Activated CD4-positive, alpha-beta T cell treated with anti-CD3 and anti-CD28 coated beads for 4 hours (primary cell): ENCODE results near the gene VAC14.
"Not testable (repeated sequence)": the region's sequence is repeated elsewhere in the genome, so short reads cannot be mapped to it uniquely, and the experiment has no call there.

ENCODE experiments used
- DNase-seq, 2 donors: peaks; one replicate each; pipeline ENCODE4 v3.0.0-alpha.2; 2020

VAC14 gene

GRCh38 chr16:70758786-70759185 is 42.2 kb downstream of the VAC14 start:
- DNase-seq: no peak

GRCh38 chr16:70757183-70757582 is 43.8 kb downstream of the VAC14 start:
- no peak for DNase-seq

GRCh38 chr16:70756071-70756470 is 44.9 kb downstream of the VAC14 start:
- no peak for DNase-seq

GRCh38 chr16:70754851-70755600 is 45.9 kb downstream of the VAC14 start:
- DNase-seq: no peak

- DNase-seq: no peak
Observed at GRCh38 chr16:70754371-70754770, 46.6 kb downstream of the VAC14 start.

GRCh38 chr16:70753694-70754325 is 47.1 kb downstream of the VAC14 start:
- no peak for DNase-seq

- no peak for DNase-seq
Observed at GRCh38 chr16:70753228-70753627, 47.7 kb downstream of the VAC14 start.

- no peak for DNase-seq
Observed at GRCh38 chr16:70752426-70752825, 48.5 kb downstream of the VAC14 start.

GRCh38 chr16:70751593-70751992 is 49.4 kb downstream of the VAC14 start:
- DNase-seq: no peak

- no peak for DNase-seq
Observed at GRCh38 chr16:70750893-70751467, 50.0 kb downstream of the VAC14 start.

GRCh38 chr16:70749681-70750601 is 51.0 kb downstream of the VAC14 start:
- DNase-seq: no peak

GRCh38 chr16:70749006-70749678 is 51.8 kb downstream of the VAC14 start:
- no peak for DNase-seq

GRCh38 chr16:70747703-70748631 is 53.0 kb downstream of the VAC14 start:
- no peak for DNase-seq

- no peak for DNase-seq
Observed at GRCh38 chr16:70746708-70747424, 54.1 kb downstream of the VAC14 start.

- DNase-seq: no peak
Observed at GRCh38 chr16:70746040-70746707, 54.8 kb downstream of the VAC14 start.

GRCh38 chr16:70745536-70746025 is 55.4 kb downstream of the VAC14 start:
- no peak for DNase-seq

- DNase-seq: no peak
Observed at GRCh38 chr16:70744366-70744765, 56.6 kb downstream of the VAC14 start.

GRCh38 chr16:70743791-70744190 is 57.2 kb downstream of the VAC14 start:
- no peak for DNase-seq

GRCh38 chr16:70742967-70743366 is 58.0 kb downstream of the VAC14 start:
- DNase-seq: not testable (repeated sequence)

- no peak for DNase-seq
Observed at GRCh38 chr16:70741783-70742125, 59.2 kb downstream of the VAC14 start.
